Right cardiac atrium (tissue), 5 donors: Measurements from ENCODE around the gene CERS6. TPM values are rescaled to one million over a fixed set of nuclear protein-coding genes. Genes with fewer than 3 reads are reported as not detected.
"Not testable (repeated sequence)": the region's sequence is repeated elsewhere in the genome, so short reads cannot be mapped to it uniquely, and the experiment has no call there.

ENCODE experiments used
- ATAC-seq, 2 donors: fragments of 200-7000 bp; cut with Tn5 transposase; one replicate each; pipeline versions ENCODE4 v1.8.0 to v1.9.1; 2020; ENCODE audit warnings: moderate library complexity in 2 of 2, mild to moderate bottlenecking in 1 of 2
- DNase-seq, 3 donors: peaks; one replicate each; pipeline ENCODE4 v3.0.0-alpha.2; 2020
- H3K27ac ChIP-seq: one replicate; pipeline ENCODE4 v1.5.1; 2013; ENCODE audit warnings: mild to moderate bottlenecking, low read length, control low read depth, moderate library complexity
- H3K27me3 ChIP-seq: one replicate; pipeline ENCODE4 v1.6.1; 2013; ENCODE audit not compliant: control insufficient read depth, insufficient read depth
- H3K4me1 ChIP-seq: one replicate; pipeline ENCODE4 v1.6.1; 2013; ENCODE audit warnings: low read length; ENCODE audit not compliant: control insufficient read depth, insufficient read depth
- H3K4me3 ChIP-seq: one replicate; pipeline ENCODE4 v1.5.1; 2013; ENCODE audit warnings: low read length, control low read depth
- H3K9me3 ChIP-seq: one replicate; pipeline ENCODE4 v1.6.1; 2013; ENCODE audit warnings: low read length; ENCODE audit not compliant: control insufficient read depth
- WGBS: extraction: QIAGEN DNeasy Blood & Tissue Kit; methylation state at CpG from one replicate; pipeline ENCODE4 v1.1.7; 2013; 5-methylcytosine and 5-hydroxymethylcytosine counted together
- intact Hi-C, 4 donors: fragments of 100-400 bp; cut with DNase I; formaldehyde crosslinking; loops; one replicate each; pipeline versions ENCODE4 v1.11.0 to v1.14.0; 2022 to 2023
- polyA plus RNA-seq: library from polyadenylated mRNA; stranded (reverse); fragments of 200-250 nt; gene quantifications from one replicate; pipeline ENCODE4 v1.2.3, GENCODE V29; 2013
- total RNA-seq, 4 donors: library from RNA; stranded (reverse); fragmentation: NEBNext Ultra II Directional; extraction: Animal tissue kit (Norgen Biotek cat#: 25700); gene quantifications; one replicate each; pipeline ENCODE4 v1.2.1, GENCODE V29; 2021
- donor health status: healthy with polysubstance abuse.
- donor health status: DM: no; HTN: yes; CAD: no.
- donor health status: DM: no; HTN: no; CAD: no.
- donor health status: DM: no; HTN: yes; CAD: no; lungs with severe emphysema.
- donor health status: DM: yes; HTN: yes; CAD: no.

The CERS6 gene
- total and polyA plus RNA-seq, 5 donors = 25.6 to 71.5 (median 48.9) TPM

DNA sequence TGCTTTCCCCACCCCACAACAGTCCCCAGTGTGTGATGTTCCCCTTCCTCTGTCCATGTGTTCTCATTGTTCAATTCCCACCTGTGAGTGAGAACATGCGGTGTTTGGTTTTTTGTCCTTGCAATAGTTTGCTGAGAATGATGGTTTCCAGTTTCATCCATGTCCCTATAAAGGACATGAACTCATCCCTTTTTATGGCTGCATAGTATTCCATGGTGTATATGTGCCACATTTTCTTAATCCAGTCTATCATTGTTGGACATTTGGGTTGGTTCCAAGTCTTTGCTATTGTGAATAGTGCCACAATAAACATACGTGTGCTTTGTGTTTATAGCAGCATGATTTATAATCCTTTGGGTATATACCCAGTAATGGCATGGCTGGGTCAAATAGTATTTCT, 335.1 kb downstream of the CERS6 start:
- intact Hi-C loops, ATAC-seq: not testable (repeated sequence)

GRCh38 chr2:168793596-168793995, 337.5 kb downstream of the CERS6 start:
- intact Hi-C loops = no loop called here
- H3K4me3 ChIP-seq = no peak overlapping the region
- 26% methylated on average over 2 of the region's 2 CpGs for WGBS

More for the DNA sequence above, 335.1 kb downstream of the CERS6 start:
- not testable (repeated sequence) for H3K27ac ChIP-seq, H3K9me3 ChIP-seq, H3K4me3 ChIP-seq, H3K4me1 ChIP-seq, DNase-seq, H3K27me3 ChIP-seq
- 83% methylated on average over 1 of the region's 2 CpGs for WGBS

DNA sequence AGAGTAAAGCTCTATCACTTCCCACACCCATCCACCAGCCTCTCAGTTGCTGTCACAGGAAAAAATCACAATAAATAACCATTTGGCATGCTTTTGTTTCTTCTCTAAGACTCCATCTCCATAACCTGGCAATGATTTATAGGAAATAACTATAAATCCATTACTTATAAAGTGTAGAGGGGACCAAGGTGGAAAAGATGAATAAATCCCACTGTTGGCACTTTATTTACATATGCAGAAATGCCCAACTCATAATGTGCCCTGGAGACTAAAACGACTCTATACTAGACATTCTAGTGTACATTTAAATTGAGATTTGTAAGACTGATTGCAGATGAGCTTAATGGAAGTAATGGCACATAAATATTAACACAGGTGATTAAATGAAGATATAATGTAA, 338.9 kb downstream of the CERS6 start:
- DNase-seq = no peak
- H3K4me3 ChIP-seq = no peak overlapping the region
- H3K4me1 ChIP-seq = peaks cover 5% of the 10 kb centered on the region
- H3K27ac ChIP-seq = no peak overlapping the region
- ATAC-seq = no peak
- H3K9me3 ChIP-seq = no peaks in the 10 kb centered on the region
- intact Hi-C loops = no loop called here
- no peaks in the 10 kb centered on the region for H3K27me3 ChIP-seq
- WGBS = 77% methylated on average over 1 of the region's 1 CpG

More at GRCh38 chr2:168793596-168793995, 337.5 kb downstream of the CERS6 start:
- ATAC-seq (no peak), DNase-seq (no peak)
- H3K9me3 ChIP-seq = no peaks in the 10 kb centered on the region
- H3K4me1 ChIP-seq = peaks cover 5% of the 10 kb centered on the region
- H3K27me3 ChIP-seq = no peaks in the 10 kb centered on the region
- H3K27ac ChIP-seq = no peak overlapping the region

GRCh38 chr2:168796090-168796577, 340.1 kb downstream of the CERS6 start:
- H3K4me3 ChIP-seq = no peak overlapping the region
- WGBS = 57% methylated on average over 9 of the region's 9 CpGs
- H3K27me3 ChIP-seq = no peaks in the 10 kb centered on the region
- intact Hi-C loops = no loop called here
- peaks cover 4% of the 10 kb centered on the region for H3K4me1 ChIP-seq
- DNase-seq (peak in 1 of 3 donors; percentile 58), ATAC-seq (no peak)
- peak overlapping the region; percentile 78 for H3K27ac ChIP-seq
- no peaks in the 10 kb centered on the region for H3K9me3 ChIP-seq

DNA sequence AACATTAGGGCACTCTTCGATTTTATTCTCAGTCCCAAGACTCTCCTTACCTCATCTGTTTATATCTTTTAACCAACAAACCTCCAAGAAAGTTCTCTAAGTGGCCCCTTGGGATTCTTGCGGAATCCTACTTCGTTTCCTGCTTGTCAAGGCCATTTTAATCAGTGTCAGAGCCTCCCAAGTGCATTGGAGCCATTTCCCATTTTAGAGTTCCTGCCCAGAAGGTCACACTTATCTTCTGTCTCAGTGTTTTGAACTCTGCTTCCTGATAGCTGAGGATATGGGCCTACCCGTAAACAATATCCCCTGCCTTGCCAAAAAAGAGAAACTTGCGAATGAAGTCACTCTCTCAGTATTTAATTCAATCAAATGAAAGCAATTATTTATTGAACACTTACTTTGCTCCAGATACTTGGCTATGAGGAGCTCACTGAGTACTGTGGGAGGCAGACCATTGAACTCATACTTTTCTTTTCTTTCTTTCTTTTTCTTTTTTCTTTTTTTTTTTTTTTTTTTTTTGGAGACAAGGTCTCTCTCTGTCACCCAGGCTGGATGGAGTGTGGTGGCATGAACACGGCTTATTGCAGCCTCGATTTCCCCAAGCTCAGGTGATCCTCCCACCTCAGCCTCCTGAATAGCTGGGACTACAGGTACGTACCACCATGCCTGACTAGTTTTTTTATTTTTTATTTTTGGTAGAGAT, 340.7 kb downstream of the CERS6 start:
- Histone ChIP-seq H3K27ac (peak overlapping the region; percentile 78), H3K9me3 (no peaks in the 10 kb centered on the region), H3K27me3 (no peaks in the 10 kb centered on the region), H3K4me3 (no peak overlapping the region), H3K4me1 (peaks cover 7% of the 10 kb centered on the region)
- peak; percentile 94 to 97 for ATAC-seq
- intact Hi-C loops = no loop called here
- DNase-seq = no peak
- WGBS = 52% methylated on average over 8 of the region's 8 CpGs

- Histone ChIP-seq H3K27me3 (no peaks in the 10 kb centered on the region), H3K9me3 (no peaks in the 10 kb centered on the region), H3K27ac (no peak overlapping the region), H3K4me3 (no peak overlapping the region), H3K4me1 (peaks cover 7% of the 10 kb centered on the region)
- DNase-seq = no peak
- intact Hi-C loops = no loop called here
- ATAC-seq = peak in 1 of 2 donors; percentile 17
These were observed 341.2 kb downstream of the CERS6 start for GRCh38 chr2:168797286-168797655.

- no peak overlapping the region for H3K4me3 ChIP-seq
- DNase-seq = peak; percentile 21 to 63 (median 50)
- H3K9me3 ChIP-seq = no peaks in the 10 kb centered on the region
- no peak for ATAC-seq
- intact Hi-C loops = no loop called here
- peak overlapping the region; percentile 32 for H3K27ac ChIP-seq
- WGBS = 63% methylated on average over 13 of the region's 13 CpGs
- H3K27me3 ChIP-seq = no peaks in the 10 kb centered on the region
- H3K4me1 ChIP-seq = peaks cover 7% of the 10 kb centered on the region
These were observed 342.2 kb downstream of the CERS6 start for GRCh38 chr2:168798076-168798887.

- H3K4me3 ChIP-seq = no peak overlapping the region
- DNase-seq = no peak
- peak overlapping the region; percentile 48 for H3K27ac ChIP-seq
- H3K27me3 ChIP-seq = no peaks in the 10 kb centered on the region
- WGBS = 65% methylated on average over 1 of the region's 1 CpG
- intact Hi-C loops = no loop called here
- H3K4me1 ChIP-seq = peaks cover 7% of the 10 kb centered on the region
- ATAC-seq = no peak
- H3K9me3 ChIP-seq = no peaks in the 10 kb centered on the region
These were observed 342.9 kb downstream of the CERS6 start for GRCh38 chr2:168798888-168799410.

GRCh38 chr2:168801471-168801870, 345.4 kb downstream of the CERS6 start:
- DNase-seq (no peak), ATAC-seq (no peak)
- no peak overlapping the region for H3K4me3 ChIP-seq
- H3K4me1 ChIP-seq = peaks cover 3% of the 10 kb centered on the region
- no peaks in the 10 kb centered on the region for H3K27me3 ChIP-seq
- WGBS = 49% methylated on average over 2 of the region's 2 CpGs
- intact Hi-C loops = no loop called here
- H3K27ac ChIP-seq = peak overlapping the region; percentile 73
- no peaks in the 10 kb centered on the region for H3K9me3 ChIP-seq

- peak; percentile 39 to 58 (median 52) for DNase-seq
- Histone ChIP-seq H3K4me1 (peaks cover 3% of the 10 kb centered on the region), H3K27ac (peak within 1 kb of the TSS; percentile 83), H3K4me3 (peak within 1 kb of the TSS; percentile 72), H3K9me3 (no peaks in the 10 kb centered on the region), H3K27me3 (no peaks in the 10 kb centered on the region)
- intact Hi-C loops = no loop called here
- 21% methylated on average over 10 of the region's 10 CpGs for WGBS
- ATAC-seq = peak; percentile 91 to 94
These were observed 346.1 kb downstream of the CERS6 start, which contains the start of gene NOSTRIN for GRCh38 chr2:168801961-168802858. Gene NOSTRIN (plus strand): TSS chr2:168802637. CDS start chr2:168802647, 10 bp downstream.
